ENCODE measurements around the gene SMG6. TPM values are rescaled to one million over a fixed set of nuclear protein-coding genes. Genes with fewer than 3 reads are reported as not detected.

SMG6 gene
- total and polyA plus RNA-seq, 2 donors (not counting 1 experiment from before 2014, with no cell fraction given) = 10.6 to 35.5 TPM

DNA sequence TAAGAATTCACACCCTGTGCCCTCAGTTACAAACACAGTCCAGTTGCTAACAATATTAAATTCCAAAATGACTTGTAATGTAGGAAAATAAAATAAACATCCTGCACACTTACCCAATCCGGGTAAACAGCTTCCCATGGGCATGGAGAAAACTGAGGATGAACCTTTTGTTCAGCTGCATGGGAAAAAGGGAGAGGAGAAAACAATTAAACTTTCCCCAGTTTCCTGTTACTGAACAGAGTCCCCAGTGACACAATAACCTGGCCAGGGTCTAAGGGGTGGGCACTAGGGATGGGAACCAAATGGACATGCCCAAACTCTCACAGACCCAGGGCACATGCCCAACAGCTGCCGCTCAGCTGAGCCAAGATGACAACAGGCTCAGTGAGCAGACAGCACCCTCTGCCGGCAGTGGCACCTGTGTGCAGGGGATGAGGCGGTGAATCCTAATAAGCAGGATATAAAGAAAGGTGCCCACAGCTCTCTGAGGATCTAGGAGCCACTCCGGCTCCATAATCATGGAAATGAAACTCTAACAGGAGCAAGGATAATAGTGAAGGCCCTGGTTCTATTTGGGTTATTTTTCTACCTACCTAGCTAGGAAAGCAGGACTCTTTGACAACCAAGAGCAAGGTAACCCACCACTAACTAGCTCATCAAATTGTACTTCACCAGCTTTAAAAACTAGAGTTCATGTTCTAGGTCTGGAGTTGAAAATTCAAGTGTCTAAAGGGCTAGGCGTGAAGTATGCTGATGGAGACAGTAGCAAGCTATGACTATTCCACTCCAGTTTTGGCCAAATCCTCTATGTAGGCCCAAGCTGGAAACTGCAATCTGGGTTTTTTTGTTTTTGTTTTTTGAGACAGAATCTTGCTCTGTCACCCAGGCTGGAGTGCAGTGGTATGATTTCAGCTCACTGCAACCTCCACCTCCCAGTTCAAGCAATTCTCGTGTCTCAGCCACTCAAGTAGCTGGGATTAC is 58.8 kb downstream of the SMG6 start:
- Histone ChIP-seq H3K36me3 (replicated peaks in 1 of 2; ENCODE audit: control extremely low read depth in 1 of 2, control insufficient read depth in 1 of 2, extremely low read depth in 1 of 2, insufficient read depth in 2 of 2, low read length in 1 of 2) (peaks cover 2 to 15% of the 10 kb centered on the region in 2 experiments), H3K9ac (ENCODE audit: low read length) (no peak overlapping the region), H3K79me2 (ENCODE audit: control insufficient read depth, insufficient read depth, low read length) (peaks cover 7% of the 10 kb centered on the region), H3K27ac (ENCODE audit: low read length in 2 of 2) (no peak overlapping the region), H2AFZ (ENCODE audit: insufficient read depth, low read depth, low read length, poor library complexity, severe bottlenecking) (no peak overlapping the region), H3K4me1 (ENCODE audit: control insufficient read depth in 2 of 2, insufficient read depth in 2 of 2, low read length in 2 of 2) (peaks cover 8 to 9% of the 10 kb centered on the region in 2 donors), H3K9me3 (ENCODE audit: control extremely low read depth in 1 of 3, control insufficient read depth in 2 of 3, insufficient read depth in 1 of 3, low read length in 2 of 3) (no peaks in the 10 kb centered on the region), H4K20me1 (ENCODE audit: control insufficient read depth, insufficient read depth, low read length, poor library complexity, severe bottlenecking) (peaks cover 8% of the 10 kb centered on the region), H3K4me2 (replicated peaks; ENCODE audit: low read depth, low read length, poor library complexity, severe bottlenecking) (no peak overlapping the region), H3K27me3 (replicated peaks in 1 of 4; ENCODE audit: control extremely low read depth in 1 of 4, control insufficient read depth in 3 of 4, insufficient read depth in 4 of 4, low read length in 3 of 4) (no peaks in the 10 kb centered on the region), H3K4me3 (ENCODE audit: control extremely low read depth in 1 of 5, extremely low read depth in 1 of 5, insufficient read depth in 1 of 5, low read depth in 2 of 5, low read length in 4 of 5) (no peak overlapping the region)
- TF ChIP-seq EZH2 (IDR thresholded peaks at IDR 0.05; ENCODE audit: borderline replicate concordance, insufficient read depth, low read depth, low read length, poor library complexity, severe bottlenecking) = no peak
- TF ChIP-seq, protein P1, sequence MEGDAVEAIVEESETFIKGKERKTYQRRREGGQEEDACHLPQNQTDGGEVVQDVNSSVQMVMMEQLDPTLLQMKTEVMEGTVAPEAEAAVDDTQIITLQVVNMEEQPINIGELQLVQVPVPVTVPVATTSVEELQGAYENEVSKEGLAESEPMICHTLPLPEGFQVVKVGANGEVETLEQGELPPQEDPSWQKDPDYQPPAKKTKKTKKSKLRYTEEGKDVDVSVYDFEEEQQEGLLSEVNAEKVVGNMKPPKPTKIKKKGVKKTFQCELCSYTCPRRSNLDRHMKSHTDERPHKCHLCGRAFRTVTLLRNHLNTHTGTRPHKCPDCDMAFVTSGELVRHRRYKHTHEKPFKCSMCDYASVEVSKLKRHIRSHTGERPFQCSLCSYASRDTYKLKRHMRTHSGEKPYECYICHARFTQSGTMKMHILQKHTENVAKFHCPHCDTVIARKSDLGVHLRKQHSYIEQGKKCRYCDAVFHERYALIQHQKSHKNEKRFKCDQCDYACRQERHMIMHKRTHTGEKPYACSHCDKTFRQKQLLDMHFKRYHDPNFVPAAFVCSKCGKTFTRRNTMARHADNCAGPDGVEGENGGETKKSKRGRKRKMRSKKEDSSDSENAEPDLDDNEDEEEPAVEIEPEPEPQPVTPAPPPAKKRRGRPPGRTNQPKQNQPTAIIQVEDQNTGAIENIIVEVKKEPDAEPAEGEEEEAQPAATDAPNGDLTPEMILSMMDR (IDR thresholded peaks at IDR 0.05) = peak; percentile 96
- peaks cover 11% of the 10 kb centered on the region for H3K4me1 Mint-ChIP-seq
- H3K4me3 Mint-ChIP-seq = no peak overlapping the region
- WGBS (ENCODE audit: insufficient coverage) = 38% methylated on average over 3 of the region's 7 CpGs
- peak overlapping the region; percentile 1 for H3K27ac Mint-ChIP-seq
- DNase-seq (peak; percentile 83), ATAC-seq (ENCODE audit: low read depth) (peak; percentile 68)
- H3K9me3 Mint-ChIP-seq (ENCODE audit: insufficient read depth) = no peaks in the 10 kb centered on the region
- H3K27me3 Mint-ChIP-seq = no peaks in the 10 kb centered on the region
- intact Hi-C loops (cut with micrococcal nuclease) = loop anchor here (1.0 to 10.0 kb wide), 5 partner anchors 30 to 337 kb away; no protein-coding TSS in a partner anchor
- ChIA-PET CTCF (interaction anchor here (0.6 to 4.1 kb wide), 72 partner anchors 9 to 985 kb away, joined by 3 to 330 read pairs (median 5); partner anchors contain the start of genes HIC1, RTN4RL1 and TSR1), POLR2A (interaction anchor here (0.6 to 0.8 kb wide), 2 partner anchors 187 to 189 kb away, joined by 3 read pairs; no protein-coding TSS in a partner anchor)

All from B cell (primary cell).